ENCODE data around the gene ANKRD55. TPM values are rescaled to one million over a fixed set of nuclear protein-coding genes. Genes with fewer than 3 reads are reported as not detected.

The ANKRD55 gene
- total and polyA plus RNA-seq, 9 of the 15 experiments (the other 6 are each of a cell fraction or from before 2014, with no cell fraction given) = 3.4 to 10.6 (median 6.5) TPM

- TF ChIP-seq ZNF318 (IDR thresholded peaks at IDR 0.05; ENCODE audit: borderline replicate concordance in 1 of 2, low read depth in 1 of 2) (no peak), ZNF778 (CRISPR knock-in tag; IDR thresholded peaks at IDR 0.05) (no peak), HDAC2 (IDR thresholded peaks at IDR 0.05) (peak; percentile 76), EGR1 (conservative IDR thresholded peaks at IDR 0.05) (peak; percentile 42), ZEB2 (IDR thresholded peaks at IDR 0.05) (0 out of 2 replicates have a peak, but pooled peaks have one; percentile 15), MEF2A (IDR thresholded peaks at IDR 0.05; ENCODE audit: control insufficient read depth, low read depth, low read length) (no peak), ZKSCAN1 (IDR thresholded peaks at IDR 0.05; ENCODE audit: low read depth, low read length) (peak; percentile 57; the same call in 1 of the 2 replicates), ZSCAN32 (CRISPR knock-in tag; IDR thresholded peaks at IDR 0.05) (no peak), HNRNPK (IDR thresholded peaks at IDR 0.05; ENCODE audit: low read depth, low read length, poor library complexity, severe bottlenecking) (no peak), CREM (IDR thresholded peaks at IDR 0.05; ENCODE audit: low read depth) (peak; percentile 53), ZNF232 (CRISPR knock-in tag; IDR thresholded peaks at IDR 0.05) (no peak), ARID1B (IDR thresholded peaks at IDR 0.05) (peak; percentile 92), TGIF2 (CRISPR knock-in tag; IDR thresholded peaks at IDR 0.05) (no peak), GATA2 (CRISPR knock-in tag; IDR thresholded peaks at IDR 0.05) (peak; percentile 80; the same call in 1 of the 2 replicates), HMBOX1 (IDR thresholded peaks at IDR 0.05) (peak; percentile 100), NCOA1 (IDR thresholded peaks at IDR 0.05; ENCODE audit: low read depth) (peak; percentile 61; the same call in 1 of the 2 replicates), THAP7 (CRISPR knock-in tag; IDR thresholded peaks at IDR 0.05) (no peak), MECOM (CRISPR knock-in tag; IDR thresholded peaks at IDR 0.05) (0 out of 2 replicates have a peak, but pooled peaks have one; percentile 30), ATF1 (CRISPR knock-in tag; IDR thresholded peaks at IDR 0.05) (no peak), ATF1 (tag; IDR thresholded peaks at IDR 0.05) (peak; percentile 36; the same call in 1 of the 2 replicates), POLR2AphosphoS5 (IDR thresholded peaks at IDR 0.05; ENCODE audit: control insufficient read depth, insufficient read depth, low read depth, low read length) (peak; percentile 85), ZNF253 (CRISPR knock-in tag; conservative IDR thresholded peaks at IDR 0.05) (no peak)
These were observed 71.2 kb downstream of the ANKRD55 start (continued) for GRCh38 chr5:56161927-56162326.

Data from K562 (cell line).